Measurements from ENCODE around the gene APC. TPM values are rescaled to one million over a fixed set of nuclear protein-coding genes. Genes with fewer than 3 reads are reported as not detected.
A peak's percentile ranks its signal among the peaks of the same experiment; 100 is the strongest.

The APC gene
- total RNA-seq, 1 experiment from 2014 or later = 40.0 TPM

DNA sequence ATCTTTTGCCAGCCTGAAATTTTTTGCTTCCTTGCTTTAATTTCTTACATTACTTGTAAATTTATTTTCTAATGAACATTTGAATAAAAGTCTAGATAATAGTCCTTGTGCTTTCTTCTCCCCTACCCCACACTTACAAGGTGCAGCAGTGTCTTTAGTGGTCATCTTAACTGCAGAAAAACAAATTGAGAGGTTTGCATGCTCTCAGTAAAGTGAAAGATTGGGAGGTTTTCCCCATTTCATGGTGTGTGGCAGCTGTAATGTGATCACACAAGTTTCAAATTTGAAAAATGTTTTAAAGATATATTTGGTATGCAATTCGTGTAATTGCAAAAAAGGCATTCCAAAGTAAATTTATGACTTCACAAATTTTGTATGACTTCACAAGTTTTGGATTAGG lies 14.7 kb downstream of the APC start:
- Mint-ChIP-seq H3K9me3 (no peaks in the 10 kb centered on the region), H3K4me1 (peaks cover 14% of the 10 kb centered on the region), H3K27me3 (ENCODE audit: low read depth) (no peaks in the 10 kb centered on the region), H3K4me3 (no peak overlapping the region), H3K27ac (no peak overlapping the region), H3K36me3 (no peaks in the 10 kb centered on the region)
- no peak for TF ChIP-seq ZNF317 (CRISPR knock-in tag; IDR thresholded peaks at IDR 0.05; ENCODE audit: borderline replicate concordance, low read depth)
- TF ChIP-seq SP1 (CRISPR knock-in tag; conservative IDR thresholded peaks at IDR 0.05) = no peak
- TF ChIP-seq, protein P1, sequence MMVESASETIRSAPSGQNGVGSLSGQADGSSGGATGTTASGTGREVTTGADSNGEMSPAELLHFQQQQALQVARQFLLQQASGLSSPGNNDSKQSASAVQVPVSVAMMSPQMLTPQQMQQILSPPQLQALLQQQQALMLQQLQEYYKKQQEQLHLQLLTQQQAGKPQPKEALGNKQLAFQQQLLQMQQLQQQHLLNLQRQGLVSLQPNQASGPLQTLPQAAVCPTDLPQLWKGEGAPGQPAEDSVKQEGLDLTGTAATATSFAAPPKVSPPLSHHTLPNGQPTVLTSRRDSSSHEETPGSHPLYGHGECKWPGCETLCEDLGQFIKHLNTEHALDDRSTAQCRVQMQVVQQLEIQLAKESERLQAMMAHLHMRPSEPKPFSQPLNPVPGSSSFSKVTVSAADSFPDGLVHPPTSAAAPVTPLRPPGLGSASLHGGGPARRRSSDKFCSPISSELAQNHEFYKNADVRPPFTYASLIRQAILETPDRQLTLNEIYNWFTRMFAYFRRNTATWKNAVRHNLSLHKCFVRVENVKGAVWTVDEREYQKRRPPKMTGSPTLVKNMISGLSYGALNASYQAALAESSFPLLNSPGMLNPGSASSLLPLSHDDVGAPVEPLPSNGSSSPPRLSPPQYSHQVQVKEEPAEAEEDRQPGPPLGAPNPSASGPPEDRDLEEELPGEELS (CRISPR knock-in tag; IDR thresholded peaks at IDR 0.05) = no peak
- no peak for TF ChIP-seq MYBL2 (CRISPR knock-in tag; IDR thresholded peaks at IDR 0.05)
- no peak for TF ChIP-seq OVOL2 (CRISPR knock-in tag; IDR thresholded peaks at IDR 0.05; ENCODE audit: borderline replicate concordance)
- CTCF ChIA-PET = no interaction called here
- no peak for ATAC-seq
- no peak for DNase-seq (ENCODE audit: low spot score)
- POLR2A ChIA-PET = no interaction called here

DNA sequence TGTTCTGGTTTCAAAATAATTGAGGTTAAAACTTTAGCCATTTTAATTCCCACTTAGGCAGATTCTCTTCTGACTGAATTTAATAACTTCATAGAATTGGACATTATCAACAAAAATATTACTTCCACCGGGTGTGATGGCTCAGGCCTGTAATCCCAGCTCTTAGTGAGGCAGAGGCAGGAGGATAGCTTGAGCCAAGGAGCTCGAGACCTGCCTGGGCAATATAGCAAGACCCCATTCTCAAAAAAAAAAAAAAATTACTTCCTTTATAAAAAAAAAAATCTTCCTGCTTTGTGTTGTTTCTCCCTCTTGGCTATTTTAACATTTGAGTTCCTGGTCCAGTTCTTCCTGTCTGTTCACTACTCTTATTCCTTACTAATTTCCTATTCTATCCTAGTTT lies 18.0 kb downstream of the APC start:
- Mint-ChIP-seq H3K27ac (peak overlapping the region; percentile 32; the same call in 1 of the 2 replicates), H3K36me3 (peaks cover 10% of the 10 kb centered on the region), H3K27me3 (ENCODE audit: low read depth) (no peaks in the 10 kb centered on the region), H3K4me3 (no peak overlapping the region), H3K9me3 (no peaks in the 10 kb centered on the region), H3K4me1 (no peaks in the 10 kb centered on the region)
- DNase-seq (ENCODE audit: low spot score) (no peak), ATAC-seq (no peak)
- ChIA-PET CTCF (interaction anchor here (1.0 to 1.4 kb wide), 2 partner anchors 64 to 67 kb away, joined by 3 to 12 read pairs; no protein-coding TSS in a partner anchor), POLR2A (no interaction called here)
- TF ChIP-seq CREB1 (CRISPR knock-in tag; IDR thresholded peaks at IDR 0.05) (no peak), ZNF121 (CRISPR knock-in tag; IDR thresholded peaks at IDR 0.05) (peak; percentile 62; the same call in 1 of the 2 replicates), ETV6 (CRISPR knock-in tag; IDR thresholded peaks at IDR 0.05) (no peak), GTF2I (CRISPR knock-in tag; conservative IDR thresholded peaks at IDR 0.05) (no peak)

DNA sequence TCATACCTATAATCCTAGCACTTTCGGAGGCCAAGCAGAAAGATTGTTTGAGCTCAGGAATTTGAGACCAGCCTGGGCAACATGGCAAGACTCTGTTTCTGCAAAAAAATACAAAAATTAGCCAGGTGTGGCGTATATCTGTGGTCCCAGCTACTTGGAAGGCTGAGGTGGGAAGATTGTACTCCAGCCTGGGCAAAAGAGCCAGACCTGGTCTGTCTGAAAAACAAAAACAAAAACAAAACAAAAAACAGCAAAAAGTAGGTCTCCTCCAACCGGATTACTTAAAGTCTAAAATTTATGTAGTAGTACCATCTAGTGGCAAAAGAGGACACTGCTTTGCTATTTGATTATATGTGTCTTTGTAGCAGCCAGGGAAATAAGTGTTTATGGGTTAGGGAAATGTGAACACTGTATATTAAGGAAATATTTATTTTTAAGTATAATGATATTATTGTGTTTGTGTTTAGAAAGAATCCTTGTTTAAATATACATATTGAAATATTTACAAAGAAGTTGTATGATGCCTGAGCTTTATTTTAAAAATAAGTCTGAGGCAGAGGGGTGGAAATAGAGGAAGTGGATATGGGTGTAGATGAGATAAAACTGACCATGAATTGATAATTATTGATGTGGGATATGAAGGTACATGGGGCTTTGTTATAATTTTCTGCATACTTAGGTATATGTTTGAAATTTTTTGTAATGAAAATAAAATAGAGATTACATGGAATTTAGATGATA lies 20.0 kb downstream of the APC start:
- TF ChIP-seq JUN (CRISPR knock-in tag; IDR thresholded peaks at IDR 0.05) (no peak), ZNF121 (CRISPR knock-in tag; IDR thresholded peaks at IDR 0.05) (peak; percentile 58; the same call in 1 of the 2 replicates)
- TF ChIP-seq, protein P2, sequence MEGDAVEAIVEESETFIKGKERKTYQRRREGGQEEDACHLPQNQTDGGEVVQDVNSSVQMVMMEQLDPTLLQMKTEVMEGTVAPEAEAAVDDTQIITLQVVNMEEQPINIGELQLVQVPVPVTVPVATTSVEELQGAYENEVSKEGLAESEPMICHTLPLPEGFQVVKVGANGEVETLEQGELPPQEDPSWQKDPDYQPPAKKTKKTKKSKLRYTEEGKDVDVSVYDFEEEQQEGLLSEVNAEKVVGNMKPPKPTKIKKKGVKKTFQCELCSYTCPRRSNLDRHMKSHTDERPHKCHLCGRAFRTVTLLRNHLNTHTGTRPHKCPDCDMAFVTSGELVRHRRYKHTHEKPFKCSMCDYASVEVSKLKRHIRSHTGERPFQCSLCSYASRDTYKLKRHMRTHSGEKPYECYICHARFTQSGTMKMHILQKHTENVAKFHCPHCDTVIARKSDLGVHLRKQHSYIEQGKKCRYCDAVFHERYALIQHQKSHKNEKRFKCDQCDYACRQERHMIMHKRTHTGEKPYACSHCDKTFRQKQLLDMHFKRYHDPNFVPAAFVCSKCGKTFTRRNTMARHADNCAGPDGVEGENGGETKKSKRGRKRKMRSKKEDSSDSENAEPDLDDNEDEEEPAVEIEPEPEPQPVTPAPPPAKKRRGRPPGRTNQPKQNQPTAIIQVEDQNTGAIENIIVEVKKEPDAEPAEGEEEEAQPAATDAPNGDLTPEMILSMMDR (IDR thresholded peaks at IDR 0.05) = peak; percentile 43
- POLR2A ChIA-PET = no interaction called here
- Mint-ChIP-seq H3K4me1 (no peaks in the 10 kb centered on the region), H3K27me3 (ENCODE audit: low read depth) (no peaks in the 10 kb centered on the region), H3K4me3 (no peak overlapping the region), H3K27ac (0 out of 2 replicates have a peak overlapping the region, but pooled peaks have one; percentile 64), H3K36me3 (peaks cover 15% of the 10 kb centered on the region), H3K9me3 (no peaks in the 10 kb centered on the region)
- ATAC-seq (peak; percentile 73), DNase-seq (ENCODE audit: low spot score) (no peak)
- CTCF ChIA-PET = interaction anchor here (0.6 to 2.5 kb wide), 24 partner anchors 8 to 337 kb away, joined by 3 to 91 read pairs (median 4); partner anchors contain the start of genes APC and SRP19

DNA sequence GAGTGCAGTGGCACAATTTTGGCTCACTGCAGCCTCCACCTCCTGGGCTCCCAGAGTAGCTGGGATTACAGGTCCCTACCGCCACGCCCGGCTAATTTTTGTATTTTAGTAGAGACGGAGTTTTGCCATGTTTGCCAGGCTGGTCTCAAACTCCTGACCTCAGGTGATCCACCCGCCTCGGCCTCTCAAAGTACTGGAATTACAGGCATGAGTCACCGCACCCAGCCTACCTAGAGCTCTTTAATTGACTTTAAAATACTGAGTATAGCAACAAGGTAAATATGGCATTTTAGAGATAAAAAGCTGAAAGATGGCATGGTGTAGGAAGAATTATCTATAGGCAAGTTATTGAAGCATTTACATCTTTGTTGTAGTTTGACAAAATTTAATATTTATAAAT lies 21.0 kb downstream of the APC start:
- Mint-ChIP-seq H3K4me3 (no peak overlapping the region), H3K27ac (no peak overlapping the region), H3K36me3 (peaks cover 15% of the 10 kb centered on the region), H3K9me3 (no peaks in the 10 kb centered on the region), H3K4me1 (no peaks in the 10 kb centered on the region), H3K27me3 (ENCODE audit: low read depth) (no peaks in the 10 kb centered on the region)
- DNase-seq (ENCODE audit: low spot score) (no peak), ATAC-seq (no peak)
- ChIA-PET POLR2A (no interaction called here), CTCF (interaction anchor here (0.8 to 2.5 kb wide), 9 partner anchors 11 to 266 kb away, joined by 3 to 91 read pairs (median 4); partner anchors contain the start of gene APC)
- TF ChIP-seq, protein P3, sequence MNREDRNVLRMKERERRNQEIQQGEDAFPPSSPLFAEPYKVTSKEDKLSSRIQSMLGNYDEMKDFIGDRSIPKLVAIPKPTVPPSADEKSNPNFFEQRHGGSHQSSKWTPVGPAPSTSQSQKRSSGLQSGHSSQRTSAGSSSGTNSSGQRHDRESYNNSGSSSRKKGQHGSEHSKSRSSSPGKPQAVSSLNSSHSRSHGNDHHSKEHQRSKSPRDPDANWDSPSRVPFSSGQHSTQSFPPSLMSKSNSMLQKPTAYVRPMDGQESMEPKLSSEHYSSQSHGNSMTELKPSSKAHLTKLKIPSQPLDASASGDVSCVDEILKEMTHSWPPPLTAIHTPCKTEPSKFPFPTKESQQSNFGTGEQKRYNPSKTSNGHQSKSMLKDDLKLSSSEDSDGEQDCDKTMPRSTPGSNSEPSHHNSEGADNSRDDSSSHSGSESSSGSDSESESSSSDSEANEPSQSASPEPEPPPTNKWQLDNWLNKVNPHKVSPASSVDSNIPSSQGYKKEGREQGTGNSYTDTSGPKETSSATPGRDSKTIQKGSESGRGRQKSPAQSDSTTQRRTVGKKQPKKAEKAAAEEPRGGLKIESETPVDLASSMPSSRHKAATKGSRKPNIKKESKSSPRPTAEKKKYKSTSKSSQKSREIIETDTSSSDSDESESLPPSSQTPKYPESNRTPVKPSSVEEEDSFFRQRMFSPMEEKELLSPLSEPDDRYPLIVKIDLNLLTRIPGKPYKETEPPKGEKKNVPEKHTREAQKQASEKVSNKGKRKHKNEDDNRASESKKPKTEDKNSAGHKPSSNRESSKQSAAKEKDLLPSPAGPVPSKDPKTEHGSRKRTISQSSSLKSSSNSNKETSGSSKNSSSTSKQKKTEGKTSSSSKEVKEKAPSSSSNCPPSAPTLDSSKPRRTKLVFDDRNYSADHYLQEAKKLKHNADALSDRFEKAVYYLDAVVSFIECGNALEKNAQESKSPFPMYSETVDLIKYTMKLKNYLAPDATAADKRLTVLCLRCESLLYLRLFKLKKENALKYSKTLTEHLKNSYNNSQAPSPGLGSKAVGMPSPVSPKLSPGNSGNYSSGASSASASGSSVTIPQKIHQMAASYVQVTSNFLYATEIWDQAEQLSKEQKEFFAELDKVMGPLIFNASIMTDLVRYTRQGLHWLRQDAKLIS (CRISPR knock-in tag; IDR thresholded peaks at IDR 0.05; ENCODE audit: borderline replicate concordance) = no peak
- TF ChIP-seq PRRX2 (CRISPR knock-in tag; IDR thresholded peaks at IDR 0.05) (no peak), ZNF219 (CRISPR knock-in tag; IDR thresholded peaks at IDR 0.05; ENCODE audit: borderline replicate concordance) (no peak), ZNF232 (CRISPR knock-in tag; IDR thresholded peaks at IDR 0.05) (no peak), TP53 (CRISPR knock-in tag; IDR thresholded peaks at IDR 0.05) (no peak)
- TF ChIP-seq, protein P4, sequence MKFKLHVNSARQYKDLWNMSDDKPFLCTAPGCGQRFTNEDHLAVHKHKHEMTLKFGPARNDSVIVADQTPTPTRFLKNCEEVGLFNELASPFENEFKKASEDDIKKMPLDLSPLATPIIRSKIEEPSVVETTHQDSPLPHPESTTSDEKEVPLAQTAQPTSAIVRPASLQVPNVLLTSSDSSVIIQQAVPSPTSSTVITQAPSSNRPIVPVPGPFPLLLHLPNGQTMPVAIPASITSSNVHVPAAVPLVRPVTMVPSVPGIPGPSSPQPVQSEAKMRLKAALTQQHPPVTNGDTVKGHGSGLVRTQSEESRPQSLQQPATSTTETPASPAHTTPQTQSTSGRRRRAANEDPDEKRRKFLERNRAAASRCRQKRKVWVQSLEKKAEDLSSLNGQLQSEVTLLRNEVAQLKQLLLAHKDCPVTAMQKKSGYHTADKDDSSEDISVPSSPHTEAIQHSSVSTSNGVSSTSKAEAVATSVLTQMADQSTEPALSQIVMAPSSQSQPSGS (CRISPR knock-in tag; IDR thresholded peaks at IDR 0.05; ENCODE audit: borderline replicate concordance, low read depth) = no peak
- TF ChIP-seq, protein P1 (CRISPR knock-in tag; IDR thresholded peaks at IDR 0.05) = no peak

Measured in WTC11 (cell line).